Naive thymus-derived CD8-positive, alpha-beta T cell (primary cell): Measurements from ENCODE around the gene CAMKK1. TPM values are rescaled to one million over a fixed set of nuclear protein-coding genes. Genes with fewer than 3 reads are reported as not detected.

Experiments
- ATAC-seq, 2 donors: fragments of 150-1000 bp; cut with Tn5 transposase in 1 of 2; sonication (Bioruptor Pico), chemical (Tn5 transposase) in 1 of 2; 1 replicate in 1 of 2; 2 replicates in 1 of 2; pipeline ENCODE4 v1.10.0; 2021; ENCODE audit warnings: mild to moderate bottlenecking in 2 of 2, moderate library complexity in 2 of 2
- POLR2A ChIA-PET: fragments of 350-600 bp; sonication (Branson Sonifier 250); formaldehyde crosslinking; loops from one replicate; lab custom pipeline; 2021; ENCODE audit warnings: antibody characterized with exemption; lab: Charles Lee
- DNase-seq, 10 donors: peaks; one replicate each; pipeline versions ENCODE4 v3.0.0 to v3.0.0-alpha.2; 2020 to 2022
- H3K27ac Mint-ChIP-seq, 10 donors: one replicate each; pipeline ENCODE4 v1.8.0; 2020 to 2022; ENCODE audit warnings: mild to moderate bottlenecking in 10 of 10, mixed read lengths in 10 of 10, moderate library complexity in 4 of 10, inconsistent platforms in 1 of 10
- H3K27me3 Mint-ChIP-seq, 5 donors: one replicate each; pipeline ENCODE4 v1.8.0; 2021 to 2022; ENCODE audit warnings: mixed read lengths in 5 of 5
- H3K36me3 Mint-ChIP-seq, 3 donors: one replicate each; pipeline ENCODE4 v1.8.0; 2020 to 2022; ENCODE audit warnings: mixed read lengths in 3 of 3, mild to moderate bottlenecking in 2 of 3, inconsistent platforms in 1 of 3
- H3K4me1 Mint-ChIP-seq, 4 donors: one replicate each; pipeline ENCODE4 v1.8.0; 2021 to 2022; ENCODE audit warnings: mixed read lengths in 4 of 4
- H3K4me3 Mint-ChIP-seq, 10 donors: one replicate each; pipeline ENCODE4 v1.8.0; 2020 to 2022; ENCODE audit warnings: mild to moderate bottlenecking in 10 of 10, mixed read lengths in 10 of 10, moderate library complexity in 6 of 10, inconsistent platforms in 1 of 10
- H3K9me3 Mint-ChIP-seq, 9 donors: one replicate each; pipeline ENCODE4 v1.8.0; 2020 to 2022; ENCODE audit warnings: mixed read lengths in 9 of 9, mild to moderate bottlenecking in 3 of 9, inconsistent platforms in 1 of 9, moderate library complexity in 1 of 9
- polyA plus RNA-seq, 3 donors: library from polyadenylated mRNA; unstranded; fragments of 300-500 nt; fragmentation: Illumina TruSeq; gene quantifications; one replicate each; pipeline ENCODE4 v1.2.3, GENCODE V29; 2021
- total RNA-seq, 8 experiments: library from RNA in 2 of 8; stranded (reverse) in 2 of 8; gene quantifications; one replicate each; pipeline ENCODE4 v1.2.3 and lab custom pipeline; 2021 to 2026

CAMKK1 gene
- total and polyA plus RNA-seq, 5 experiments from 2014 or later: 0.33 to 5.3 (median 1.5) TPM

GRCh38 chr17:3925684-3926485 lies 33.0 kb upstream of the CAMKK1 start:
- Mint-ChIP-seq H3K4me3 (no peak overlapping the region), H3K4me1 (peaks cover 0 to 10% (median 8%) of the 10 kb centered on the region in 4 donors), H3K36me3 (peaks cover 0 to 49% (median 2%) of the 10 kb centered on the region in 3 donors), H3K27ac (peak overlapping the region in 8 of 10 donors; percentile 37 to 87 (median 56)), H3K27me3 (no peaks in the 10 kb centered on the region), H3K9me3 (no peaks in the 10 kb centered on the region)
- POLR2A ChIA-PET: no interaction called here
- no peak for DNase-seq
- no peak for ATAC-seq

- Mint-ChIP-seq H3K27ac (peak overlapping the region in 2 of 10 donors; percentile 41 to 90), H3K4me3 (no peak overlapping the region), H3K27me3 (no peaks in the 10 kb centered on the region), H3K4me1 (peaks cover 0 to 13% (median 7%) of the 10 kb centered on the region in 4 donors), H3K9me3 (no peaks in the 10 kb centered on the region), H3K36me3 (peaks cover 0 to 42% (median 2%) of the 10 kb centered on the region in 3 donors)
- ATAC-seq (no peak), DNase-seq (no peak)
- POLR2A ChIA-PET: interaction anchor here (0.6 kb wide), 1 partner anchor 102 kb away, joined by 9 read pairs; no protein-coding TSS in a partner anchor
Measured at GRCh38 chr17:3924512-3925350, 31.9 kb upstream of the CAMKK1 start.

GRCh38 chr17:3923466-3924190 lies 30.8 kb upstream of the CAMKK1 start:
- Mint-ChIP-seq H3K9me3 (no peaks in the 10 kb centered on the region), H3K36me3 (peaks cover 0 to 36% (median 2%) of the 10 kb centered on the region in 3 donors), H3K27me3 (no peaks in the 10 kb centered on the region), H3K27ac (peak overlapping the region in 7 of 10 donors; percentile 15 to 90 (median 50)), H3K4me3 (no peak overlapping the region), H3K4me1 (peaks cover under 1 to 13% (median 7%) of the 10 kb centered on the region in 4 donors)
- POLR2A ChIA-PET: no interaction called here
- no peak for ATAC-seq
- DNase-seq: no peak

- Mint-ChIP-seq H3K36me3 (peaks cover 0 to 29% (median 2%) of the 10 kb centered on the region in 3 donors), H3K4me3 (no peak overlapping the region), H3K27me3 (no peaks in the 10 kb centered on the region), H3K4me1 (peaks cover 5 to 16% (median 9%) of the 10 kb centered on the region in 4 donors), H3K9me3 (no peaks in the 10 kb centered on the region), H3K27ac (peak overlapping the region in 8 of 10 donors; percentile 19 to 90 (median 62))
- DNase-seq (no peak), ATAC-seq (no peak)
- POLR2A ChIA-PET: no interaction called here
Measured at GRCh38 chr17:3922765-3923164, 29.9 kb upstream of the CAMKK1 start.

GRCh38 chr17:3921502-3922319 lies 28.9 kb upstream of the CAMKK1 start:
- H3K9me3 Mint-ChIP-seq: no peaks in the 10 kb centered on the region
- no peak overlapping the region for H3K4me3 Mint-ChIP-seq
- no peak for ATAC-seq
- peaks cover 0 to 23% (median 2%) of the 10 kb centered on the region in 3 donors for H3K36me3 Mint-ChIP-seq
- peaks cover 9 to 26% (median 17%) of the 10 kb centered on the region in 4 donors for H3K4me1 Mint-ChIP-seq
- POLR2A ChIA-PET: interaction anchor here (0.8 kb wide), 1 partner anchor 26 kb away, joined by 4 read pairs; no protein-coding TSS in a partner anchor
- peak overlapping the region in 6 of 10 donors; percentile 16 to 90 (median 39) for H3K27ac Mint-ChIP-seq
- no peaks in the 10 kb centered on the region for H3K27me3 Mint-ChIP-seq
- DNase-seq: no peak

GRCh38 chr17:3921006-3921405 lies 28.2 kb upstream of the CAMKK1 start:
- no peak for ATAC-seq
- Mint-ChIP-seq H3K4me1 (peaks cover 9 to 31% (median 23%) of the 10 kb centered on the region in 4 donors), H3K9me3 (no peaks in the 10 kb centered on the region), H3K36me3 (peaks cover 0 to 22% (median 0%) of the 10 kb centered on the region in 3 donors), H3K27ac (no peak overlapping the region), H3K4me3 (no peak overlapping the region), H3K27me3 (no peaks in the 10 kb centered on the region)
- DNase-seq: no peak
- POLR2A ChIA-PET: no interaction called here

GRCh38 chr17:3919123-3919624 lies 26.3 kb upstream of the CAMKK1 start:
- peak overlapping the region in 1 of 10 donors; percentile 33 for H3K27ac Mint-ChIP-seq
- POLR2A ChIA-PET: no interaction called here
- DNase-seq (no peak), ATAC-seq (no peak)
- H3K9me3 Mint-ChIP-seq: no peaks in the 10 kb centered on the region
- H3K4me1 Mint-ChIP-seq: peaks cover 15 to 48% (median 37%) of the 10 kb centered on the region in 4 donors
- peaks cover 0 to 6% (median 0%) of the 10 kb centered on the region in 3 donors for H3K36me3 Mint-ChIP-seq
- H3K4me3 Mint-ChIP-seq: no peak overlapping the region
- H3K27me3 Mint-ChIP-seq: no peaks in the 10 kb centered on the region

GRCh38 chr17:3918372-3919122 lies 25.7 kb upstream of the CAMKK1 start:
- ATAC-seq (no peak), DNase-seq (no peak)
- Mint-ChIP-seq H3K27me3 (no peaks in the 10 kb centered on the region), H3K4me3 (peak overlapping the region in 2 of 10 donors; percentile 4 to 48), H3K4me1 (peaks cover 20 to 55% (median 43%) of the 10 kb centered on the region in 4 donors), H3K36me3 (peaks cover 0 to 2% (median 0%) of the 10 kb centered on the region in 3 donors), H3K27ac (peak overlapping the region in 8 of 10 donors; percentile 18 to 81 (median 66)), H3K9me3 (no peaks in the 10 kb centered on the region)
- POLR2A ChIA-PET: no interaction called here

GRCh38 chr17:3917391-3917931 lies 24.6 kb upstream of the CAMKK1 start:
- Mint-ChIP-seq H3K9me3 (no peaks in the 10 kb centered on the region), H3K36me3 (no peaks in the 10 kb centered on the region), H3K27me3 (no peaks in the 10 kb centered on the region), H3K4me3 (peak overlapping the region in 5 of 10 donors; percentile 22 to 81 (median 63)), H3K27ac (peak overlapping the region in 7 of 10 donors; percentile 31 to 87 (median 71)), H3K4me1 (peaks cover 18 to 55% (median 47%) of the 10 kb centered on the region in 4 donors)
- POLR2A ChIA-PET: interaction anchor here (1.6 to 2.5 kb wide), 2 partner anchors 49 to 226 kb away, joined by 8 to 12 read pairs; partner anchors contain the start of genes CYB5D2 and ZZEF1
- no peak for DNase-seq
- no peak for ATAC-seq

- POLR2A ChIA-PET: interaction anchor here (0.5 to 2.5 kb wide), 3 partner anchors 49 to 1035 kb away, joined by 5 to 12 read pairs (median 8); partner anchors contain the start of genes CYB5D2 and ZZEF1
- H3K27me3 Mint-ChIP-seq: no peaks in the 10 kb centered on the region
- peaks cover 18 to 57% (median 48%) of the 10 kb centered on the region in 4 donors for H3K4me1 Mint-ChIP-seq
- no peaks in the 10 kb centered on the region for H3K9me3 Mint-ChIP-seq
- H3K27ac Mint-ChIP-seq: peak overlapping the region; percentile 31 to 87 (median 67)
- DNase-seq: no peak
- no peaks in the 10 kb centered on the region for H3K36me3 Mint-ChIP-seq
- peak overlapping the region in 9 of 10 donors; percentile 36 to 85 (median 63) for H3K4me3 Mint-ChIP-seq
- peak in 1 of 2 donors; percentile 1 for ATAC-seq
Measured at GRCh38 chr17:3916825-3917224, 24.0 kb upstream of the CAMKK1 start.
